ENCODE data around the gene ZNF57.

The ZNF57 gene

DNA sequence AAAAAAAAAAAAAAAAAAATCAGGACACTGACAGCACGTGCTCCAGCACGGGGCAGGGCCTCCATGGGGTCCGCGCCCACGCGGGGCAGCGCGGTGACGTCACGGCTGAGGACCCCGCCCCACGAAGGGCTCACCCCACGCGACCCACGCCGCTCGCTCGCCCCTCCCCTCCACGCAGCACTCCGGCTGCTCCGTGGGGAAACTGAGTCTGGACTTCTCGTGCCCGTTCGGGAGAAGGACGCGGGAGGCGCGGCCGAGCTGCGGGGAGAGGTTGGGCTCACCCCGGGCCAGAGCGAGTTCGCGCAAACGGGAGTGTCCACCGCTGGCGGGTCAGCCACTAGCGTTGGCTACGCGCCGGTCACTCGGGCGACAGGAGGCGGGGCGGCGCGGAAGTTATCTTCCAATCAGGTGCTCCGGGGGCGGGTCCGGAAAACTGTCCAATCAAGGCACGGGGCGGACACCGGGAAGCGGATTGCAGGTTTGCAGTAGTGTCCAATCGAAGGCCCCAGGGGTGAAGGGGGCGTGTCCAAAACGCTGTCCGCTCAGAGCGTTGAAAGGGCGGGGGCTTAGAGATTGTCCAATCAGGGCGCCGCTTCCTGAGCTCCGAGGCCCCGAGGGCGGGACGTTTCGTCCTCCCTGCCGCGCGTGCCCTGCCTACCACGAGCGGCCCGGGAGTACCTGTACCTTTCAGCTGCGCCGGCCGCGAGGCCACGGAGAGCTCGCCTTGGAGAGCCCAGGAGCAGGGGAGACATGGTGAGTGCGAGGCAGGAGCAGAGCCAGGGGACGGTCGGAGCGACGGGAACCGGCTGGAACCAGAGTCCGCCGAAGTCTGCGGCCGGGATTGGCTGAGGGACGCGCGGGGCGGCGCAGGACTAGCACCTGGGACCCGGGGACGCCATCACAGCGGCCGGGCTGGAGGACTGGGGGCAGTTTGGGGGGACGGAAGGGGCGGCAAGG is at the start of gene ZNF57:
Gene ZNF57, plus strand, starts transcription at position 633 of the 957 bp plus-strand sequence. Its CDS starts 118 bp downstream, at position 751.
- peak; percentile 94 to 96 for DNase-seq (ENCODE audit: low read depth in 2 of 2, low spot score in 1 of 2)

- no peak for DNase-seq (ENCODE audit: low read depth in 2 of 2, low spot score in 1 of 2)
Observed at GRCh38 chr19:2852598-2852997, 48.1 kb upstream of the ZNF57 start.

DNA sequence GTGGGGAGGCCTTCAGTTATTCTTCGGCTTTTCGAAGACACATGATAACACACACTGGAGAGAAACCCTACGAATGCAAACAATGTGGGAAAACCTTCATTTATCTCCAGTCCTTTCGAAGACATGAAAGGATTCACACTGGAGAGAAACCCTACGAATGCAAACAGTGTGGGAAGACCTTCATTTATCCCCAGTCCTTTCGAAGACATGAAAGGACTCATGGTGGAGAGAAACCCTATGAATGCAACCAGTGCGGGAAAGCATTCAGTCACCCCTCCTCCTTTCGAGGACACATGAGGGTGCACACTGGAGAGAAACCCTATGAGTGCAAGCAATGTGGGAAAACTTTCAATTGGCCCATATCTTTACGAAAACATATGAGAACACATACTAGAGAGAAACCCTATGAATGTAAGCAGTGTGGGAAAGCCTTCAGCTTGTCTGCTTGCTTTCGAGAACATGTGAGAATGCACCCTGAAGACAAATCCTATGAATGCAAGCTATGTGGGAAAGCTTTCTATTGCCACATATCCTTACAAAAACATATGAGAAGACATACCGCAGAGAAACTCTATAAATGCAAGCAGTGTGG is 47.6 kb upstream of the ZNF57 start:
- DNase-seq (ENCODE audit: low read depth in 2 of 2, low spot score in 1 of 2), result no peak

- no peak for DNase-seq (ENCODE audit: low read depth in 2 of 2, low spot score in 1 of 2)
Observed at GRCh38 chr19:2854849-2855248, 45.9 kb upstream of the ZNF57 start.

GRCh38 chr19:2856457-2857050 is 44.2 kb upstream of the ZNF57 start:
- no peak for DNase-seq (ENCODE audit: low read depth in 2 of 2, low spot score in 1 of 2)

- DNase-seq (ENCODE audit: low read depth in 2 of 2, low spot score in 1 of 2), result no peak
Observed at GRCh38 chr19:2858864-2859263, 41.9 kb upstream of the ZNF57 start.

DNA sequence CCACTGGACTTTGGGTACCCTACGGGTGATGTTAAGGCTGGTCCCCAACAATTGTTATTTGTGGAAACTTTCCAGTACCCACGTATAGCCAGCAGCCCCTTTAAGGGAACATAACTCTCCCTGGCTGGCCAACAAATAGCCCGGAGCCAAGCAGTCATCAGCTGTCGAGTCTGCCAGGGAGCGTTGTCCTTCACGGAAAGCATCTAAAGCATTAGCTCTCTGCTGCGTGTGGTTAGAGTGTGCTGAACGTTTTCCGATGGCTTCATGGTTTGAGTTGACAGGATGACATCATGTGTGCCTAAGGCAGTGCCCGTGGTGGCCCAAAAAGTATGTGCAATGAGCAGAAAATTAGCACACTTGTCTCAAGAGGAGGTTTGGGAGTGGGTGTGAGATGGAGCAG is 36.9 kb upstream of the ZNF57 start:
- DNase-seq (ENCODE audit: low read depth in 2 of 2, low spot score in 1 of 2), result no peak

- no peak for DNase-seq (ENCODE audit: low read depth in 2 of 2, low spot score in 1 of 2)
Observed at GRCh38 chr19:2865334-2866100, 35.2 kb upstream of the ZNF57 start.

DNA sequence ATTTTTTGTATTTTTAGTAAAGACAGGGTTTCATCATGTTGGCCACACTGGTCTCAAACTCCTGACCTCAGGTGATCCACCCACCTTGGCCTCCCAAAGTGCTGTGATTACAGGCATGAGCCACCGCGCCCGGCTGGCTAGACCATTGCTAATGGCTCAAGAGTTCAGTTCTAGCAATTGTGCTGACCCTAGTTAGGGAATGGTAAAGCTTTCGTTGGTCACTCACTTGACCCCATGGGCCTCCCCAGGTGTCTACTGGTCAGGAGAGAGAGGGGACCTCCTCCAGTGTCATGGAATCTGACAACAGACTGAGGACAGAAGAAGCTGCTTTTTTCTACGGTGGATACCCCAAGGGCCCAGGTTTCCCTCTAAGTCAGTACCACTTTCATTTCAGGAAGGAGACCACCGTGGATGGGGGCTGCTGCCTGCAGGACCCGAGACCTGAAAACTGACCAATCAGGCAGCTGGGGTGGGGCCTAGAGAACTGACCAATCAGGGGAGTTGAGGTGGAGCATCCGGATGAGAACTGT is 34.2 kb upstream of the ZNF57 start:
- DNase-seq (ENCODE audit: low read depth in 2 of 2, low spot score in 1 of 2), result no peak

GRCh38 chr19:2867025-2867991 is 33.4 kb upstream of the ZNF57 start, which contains the start of gene ZNF556:
ZNF556 (plus strand) TSS chr19:2867335; CDS start chr19:2867422, 87 bp downstream.
- DNase-seq (ENCODE audit: low read depth in 2 of 2, low spot score in 1 of 2), result no peak

GRCh38 chr19:2869618-2870017 is 31.1 kb upstream of the ZNF57 start:
- DNase-seq (ENCODE audit: low read depth in 2 of 2, low spot score in 1 of 2), result no peak

- DNase-seq (ENCODE audit: low read depth in 2 of 2, low spot score in 1 of 2), result peak in 1 of 2 donors; percentile 12
Observed at GRCh38 chr19:2872175-2872574, 28.6 kb upstream of the ZNF57 start.

DNA sequence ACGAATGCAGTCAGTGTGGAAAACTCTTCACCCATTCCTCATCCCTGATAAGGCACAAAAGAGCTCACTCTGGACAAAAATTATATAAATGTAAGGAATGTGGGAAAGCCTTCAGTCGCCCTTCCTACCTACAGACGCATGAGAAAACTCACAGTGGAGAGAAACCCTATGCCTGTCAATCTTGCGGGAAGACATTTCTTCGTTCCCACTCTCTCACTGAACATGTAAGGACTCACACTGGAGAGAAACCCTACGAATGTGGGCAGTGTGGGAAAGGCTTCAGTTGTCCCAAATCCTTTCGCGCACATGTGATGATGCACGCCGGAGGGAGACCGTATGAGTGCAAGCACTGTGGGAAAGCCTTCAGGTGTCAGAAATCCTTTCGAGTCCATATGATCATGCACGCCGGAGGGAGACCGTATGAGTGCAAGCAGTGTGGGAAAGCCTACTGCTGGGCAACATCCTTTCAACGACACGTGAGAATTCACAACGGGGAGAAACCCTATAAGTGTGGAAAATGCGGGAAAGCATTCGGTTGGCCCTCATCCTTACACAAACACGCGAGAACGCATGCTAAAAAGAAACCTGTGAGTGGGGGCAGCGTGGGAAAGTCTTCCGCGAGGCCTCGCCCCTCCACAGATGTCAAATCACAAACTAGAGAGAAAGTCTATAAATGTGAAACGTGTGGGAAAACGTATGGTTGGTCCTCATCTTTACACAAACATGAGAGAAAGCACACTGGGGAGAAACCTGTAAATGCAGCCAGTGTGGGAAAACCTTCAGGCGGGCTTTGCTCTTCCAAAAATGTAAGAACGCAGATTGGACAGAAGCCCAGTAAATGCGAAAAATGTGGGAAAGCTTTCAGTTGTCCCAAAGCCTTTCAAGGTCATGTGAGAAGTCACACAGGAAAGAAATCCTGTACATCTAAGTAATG is 23.1 kb upstream of the ZNF57 start:
- no peak for DNase-seq (ENCODE audit: low read depth in 2 of 2, low spot score in 1 of 2)

GRCh38 chr19:2883686-2884439 is 16.9 kb upstream of the ZNF57 start:
- no peak for DNase-seq (ENCODE audit: low read depth in 2 of 2, low spot score in 1 of 2)

DNA sequence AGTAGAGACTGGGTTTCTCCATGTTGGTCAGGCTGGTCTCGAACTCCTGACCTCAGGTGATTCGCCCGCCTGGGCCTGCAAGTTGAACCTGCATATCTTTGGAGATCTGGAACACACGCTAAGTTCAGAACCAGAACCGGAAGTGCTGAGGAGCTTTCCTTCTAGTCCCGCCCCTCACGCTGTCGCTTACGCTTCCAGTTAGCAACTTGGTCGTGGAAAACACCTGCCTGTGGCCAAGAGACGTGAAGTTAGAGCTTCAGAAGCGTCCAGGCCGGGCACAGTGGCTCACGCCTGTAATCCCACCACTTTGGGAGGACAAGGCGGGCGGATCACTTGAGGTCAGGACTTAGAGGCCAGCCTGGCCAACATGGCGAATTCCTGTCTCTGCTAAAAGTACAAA is 15.0 kb upstream of the ZNF57 start:
- no peak for DNase-seq (ENCODE audit: low read depth in 2 of 2, low spot score in 1 of 2)

GRCh38 chr19:2887391-2887914 is 13.3 kb upstream of the ZNF57 start:
- DNase-seq (ENCODE audit: low read depth in 2 of 2, low spot score in 1 of 2), result no peak

- peak in 1 of 2 donors; percentile 31 for DNase-seq (ENCODE audit: low read depth in 2 of 2, low spot score in 1 of 2)
Observed at GRCh38 chr19:2888731-2889224, 11.9 kb upstream of the ZNF57 start.
